Pancreas (tissue), 10 donors: ENCODE results near the gene RRAGB. TPM values are rescaled to one million over a fixed set of nuclear protein-coding genes. Genes with fewer than 3 reads are reported as not detected.
"Not testable (repeated sequence)": the region's sequence is repeated elsewhere in the genome, so short reads cannot be mapped to it uniquely, and the experiment has no call there.

Experiments
- ATAC-seq, 4 donors: fragments of 200-7000 bp; cut with Tn5 transposase; one replicate each; pipeline versions ENCODE4 v1.8.0 to v1.9.1; 2020; ENCODE audit warnings: mild to moderate bottlenecking in 4 of 4, moderate library complexity in 4 of 4
- DNase-seq, 6 donors: peaks; one replicate each; pipeline ENCODE4 v3.0.0-alpha.2; 2020
- FAIRE-seq: peaks from 2 replicates; lab custom pipeline; 2012; peaks lifted over from hg19 to GRCh38; lab: Jason Lieb, UNC
- H3K27ac ChIP-seq, 4 donors: fragments of 200-600 bp; sonication (generic); 1 replicate in 3 of 4; 2 replicates in 1 of 4; pipeline versions ENCODE4 v1.5.0 to v1.8.0; 2020
- H3K27me3 ChIP-seq, 4 donors: fragments of 200-600 bp; one replicate each; pipeline ENCODE4 v1.8.0; 2021
- H3K36me3 ChIP-seq, 3 donors: fragments of 200-600 bp; sonication (generic) in 1 of 3; one replicate each; pipeline versions ENCODE4 v1.5.0 to v1.8.0; 2020 to 2021
- H3K4me1 ChIP-seq, 3 donors: fragments of 200-600 bp; one replicate each; pipeline ENCODE4 v1.8.0; 2021
- H3K4me3 ChIP-seq, 4 donors: fragments of 200-600 bp; sonication (generic) in 2 of 4; one replicate each; pipeline versions ENCODE4 v1.5.0 to v1.8.0; 2020 to 2021
- H3K9me3 ChIP-seq, 4 donors: fragments of 200-600 bp; one replicate each; pipeline ENCODE4 v1.8.0; 2021
- WGBS, 2 donors: extraction: QIAGEN DNeasy Blood & Tissue Kit; methylation state at CpG; one replicate each; pipeline ENCODE4 v1.1.7; 2013; 5-methylcytosine and 5-hydroxymethylcytosine counted together
- intact Hi-C, 3 donors: fragments of 100-400 bp; cut with DNase I; formaldehyde crosslinking; loops; one replicate each; pipeline versions ENCODE4 v1.11.1 to v1.14.2; 2022
- polyA plus RNA-seq, 2 donors: library from polyadenylated mRNA; stranded (reverse); fragments of 200-250 nt; gene quantifications; one replicate each; pipeline ENCODE4 v1.2.3, GENCODE V29; 2013
- total RNA-seq, 6 donors: library from RNA; stranded (reverse); fragmentation: NEBNext Ultra II Directional in 4 of 6; extraction: Animal tissue kit (Norgen Biotek cat#: 25700) in 4 of 6; gene quantifications; one replicate each; pipeline versions ENCODE4 v1.2.1 to v1.2.4, GENCODE V29; 2021 to 2023
- TF ChIP-seq, protein P1 (sequence below), 4 donors: fragments of 200-600 bp; sonication (generic) in 3 of 4; IDR thresholded peaks; one replicate each; pipeline versions ENCODE4 v1.5.0 to v1.8.0; 2021; ENCODE audit warnings: antibody characterized with exemption in 4 of 4
- donor health status: healthy with polysubstance abuse.
- donor health status: DM: no; HTN: no; CAD: no; lungs with moderate emphysema.
- donor health status: DM: no; HTN: no; CAD: no.
- donor health status: control.
- donor health status: control.
- donor health status: Bipolar disorder and iron deficiency.
- donor health status: DM: yes; HTN: yes; CAD: no.
- donor health status: DM: no; HTN: no; CAD: no.
- donor health status: DM: no; HTN: no; CAD: no.
- donor health status: DM: yes; HTN: yes; CAD: no.

RRAGB gene
- total and polyA plus RNA-seq, 8 donors: 4.5 to 23.2 (median 7.3) TPM

DNA sequence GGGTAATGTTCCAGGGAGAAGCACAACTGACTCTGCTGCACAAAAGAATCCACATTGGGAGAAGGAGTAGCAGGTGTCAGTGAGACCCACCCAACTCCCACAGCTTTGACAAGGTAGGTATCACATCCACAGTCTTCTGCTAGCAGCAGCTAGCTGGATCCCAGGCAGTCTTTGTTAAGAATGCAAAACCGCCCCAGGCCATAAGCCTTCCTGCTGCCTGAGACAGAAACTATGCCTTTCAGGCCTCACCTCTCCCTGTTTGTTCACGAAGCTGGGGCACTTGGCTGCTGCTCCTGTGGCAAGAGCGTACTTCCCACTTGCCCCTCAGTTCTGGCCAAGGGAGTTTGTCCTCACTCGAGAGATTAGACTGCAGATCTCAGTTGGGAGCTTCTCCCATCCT is 21.4 kb downstream of the RRAGB start:
- FAIRE-seq: no peak
- WGBS, 2 donors: 79 to 100% methylated on average over 4 of the region's 4 CpGs
- Histone ChIP-seq H3K36me3 (no peaks in the 10 kb centered on the region), H3K9me3 (no peaks in the 10 kb centered on the region), H3K4me1 (no peaks in the 10 kb centered on the region), H3K27me3 (no peaks in the 10 kb centered on the region), H3K4me3 (no peak overlapping the region), H3K27ac (no peak overlapping the region)
- intact Hi-C loops: no loop called here
- no peak for ATAC-seq
- DNase-seq: no peak
- TF ChIP-seq, protein P1, sequence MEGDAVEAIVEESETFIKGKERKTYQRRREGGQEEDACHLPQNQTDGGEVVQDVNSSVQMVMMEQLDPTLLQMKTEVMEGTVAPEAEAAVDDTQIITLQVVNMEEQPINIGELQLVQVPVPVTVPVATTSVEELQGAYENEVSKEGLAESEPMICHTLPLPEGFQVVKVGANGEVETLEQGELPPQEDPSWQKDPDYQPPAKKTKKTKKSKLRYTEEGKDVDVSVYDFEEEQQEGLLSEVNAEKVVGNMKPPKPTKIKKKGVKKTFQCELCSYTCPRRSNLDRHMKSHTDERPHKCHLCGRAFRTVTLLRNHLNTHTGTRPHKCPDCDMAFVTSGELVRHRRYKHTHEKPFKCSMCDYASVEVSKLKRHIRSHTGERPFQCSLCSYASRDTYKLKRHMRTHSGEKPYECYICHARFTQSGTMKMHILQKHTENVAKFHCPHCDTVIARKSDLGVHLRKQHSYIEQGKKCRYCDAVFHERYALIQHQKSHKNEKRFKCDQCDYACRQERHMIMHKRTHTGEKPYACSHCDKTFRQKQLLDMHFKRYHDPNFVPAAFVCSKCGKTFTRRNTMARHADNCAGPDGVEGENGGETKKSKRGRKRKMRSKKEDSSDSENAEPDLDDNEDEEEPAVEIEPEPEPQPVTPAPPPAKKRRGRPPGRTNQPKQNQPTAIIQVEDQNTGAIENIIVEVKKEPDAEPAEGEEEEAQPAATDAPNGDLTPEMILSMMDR (IDR thresholded peaks at IDR 0.05): no peak

DNA sequence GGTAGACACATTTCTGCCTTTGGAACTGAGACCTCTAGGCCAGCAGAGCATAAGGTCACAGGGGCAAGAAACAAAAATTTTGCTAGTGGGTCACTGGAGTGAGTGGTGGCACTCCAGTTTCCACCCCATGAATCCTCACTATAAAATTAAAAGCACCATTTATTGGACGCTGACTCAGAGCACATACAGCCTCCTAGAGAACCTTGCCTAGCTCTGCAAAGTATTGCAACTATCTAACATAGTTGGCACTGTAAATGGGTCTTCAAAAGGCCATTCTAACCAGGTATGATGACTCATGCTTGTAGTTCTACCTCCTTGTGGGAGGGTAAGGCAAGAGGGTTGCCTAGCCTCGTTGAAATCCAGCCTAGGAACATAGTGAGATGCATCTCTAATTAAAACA is 25.1 kb downstream of the RRAGB start:
- Histone ChIP-seq H3K9me3 (no peaks in the 10 kb centered on the region), H3K4me3 (no peak overlapping the region), H3K27me3 (no peaks in the 10 kb centered on the region), H3K27ac (no peak overlapping the region), H3K36me3 (no peaks in the 10 kb centered on the region), H3K4me1 (no peaks in the 10 kb centered on the region)
- TF ChIP-seq, protein P1 (IDR thresholded peaks at IDR 0.05): no peak
- intact Hi-C loops: no loop called here
- ATAC-seq: no peak
- DNase-seq: no peak
- WGBS, 2 donors: 49 to 93% methylated on average over 2 of the region's 2 CpGs
- no peak for FAIRE-seq

DNA sequence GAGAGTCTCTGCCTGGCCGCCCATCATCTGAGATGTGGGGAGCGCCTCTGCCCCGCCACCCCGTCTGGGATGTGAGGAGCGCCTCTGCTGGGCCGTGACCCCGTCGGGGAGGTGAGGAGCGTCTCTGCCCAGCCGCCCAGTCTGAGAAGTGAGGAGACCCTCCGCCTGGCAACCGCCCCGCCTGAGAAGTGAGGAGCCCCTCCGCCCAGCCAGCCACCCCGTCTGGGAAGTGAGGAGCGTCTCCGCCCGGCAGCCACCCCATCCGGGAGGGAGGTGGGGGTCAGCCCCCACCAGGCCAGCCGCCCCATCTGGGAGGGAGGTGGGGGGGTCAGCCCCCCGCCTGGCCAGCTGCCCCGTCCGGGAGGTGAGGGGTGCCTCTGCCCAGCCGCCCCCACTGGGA is 30.9 kb downstream of the RRAGB start:
- H3K27ac ChIP-seq, FAIRE-seq, ATAC-seq, H3K27me3 ChIP-seq, H3K9me3 ChIP-seq, H3K36me3 ChIP-seq, H3K4me3 ChIP-seq, intact Hi-C loops, H3K4me1 ChIP-seq: not testable (repeated sequence)
- 95 to 96% methylated on average over 13 to 23 of the region's 24 CpGs for WGBS, 2 donors
- peak in 1 of 6 donors; percentile 69 for DNase-seq

DNA sequence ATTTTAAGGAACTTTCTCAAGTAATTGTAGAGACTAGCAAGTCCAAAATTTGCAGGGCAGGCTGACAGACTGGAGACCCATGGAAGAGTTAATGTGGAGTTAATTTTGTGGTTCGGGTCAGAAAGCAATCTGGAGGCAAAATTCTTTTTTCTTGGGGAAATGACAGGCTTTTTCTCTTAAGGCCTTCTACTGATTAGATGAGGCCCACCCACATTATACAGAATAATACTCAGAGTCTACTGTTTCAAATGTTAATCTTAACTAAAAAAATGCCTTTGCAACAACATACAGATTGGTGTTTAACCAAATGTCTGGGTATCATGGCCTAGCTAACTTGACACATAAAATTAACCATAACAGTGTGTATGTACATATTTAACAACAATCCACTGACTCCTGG is 32.7 kb downstream of the RRAGB start:
- no peak for ATAC-seq
- Histone ChIP-seq H3K36me3 (no peaks in the 10 kb centered on the region), H3K27me3 (no peaks in the 10 kb centered on the region), H3K4me1 (no peaks in the 10 kb centered on the region), H3K27ac (no peak overlapping the region), H3K4me3 (no peak overlapping the region), H3K9me3 (no peaks in the 10 kb centered on the region)
- 68 to 83% methylated on average over 1 of the region's 1 CpG for WGBS, 2 donors
- no peak for FAIRE-seq
- TF ChIP-seq, protein P1 (IDR thresholded peaks at IDR 0.05): no peak
- intact Hi-C loops: no loop called here
- DNase-seq: no peak

DNA sequence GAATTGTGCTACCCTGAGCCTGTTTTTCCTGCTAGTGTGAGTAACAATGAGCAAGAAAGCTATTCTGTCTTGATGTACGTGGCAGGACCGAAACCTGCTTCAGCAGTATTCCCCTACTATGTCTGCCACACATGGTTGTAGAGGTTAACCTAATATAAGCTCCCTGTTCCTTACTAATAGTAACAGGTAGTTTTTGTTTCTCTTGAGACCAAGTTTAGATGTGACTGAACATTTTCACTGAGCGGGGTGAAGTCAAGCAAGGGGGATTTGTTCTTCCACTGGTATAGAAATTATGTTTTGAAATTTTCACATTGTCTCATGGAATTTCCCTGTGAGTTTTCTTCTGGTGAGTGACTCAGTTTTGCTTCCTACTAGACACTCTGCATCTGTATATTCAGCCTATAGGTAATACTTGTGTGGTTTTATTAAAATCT is 37.3 kb downstream of the RRAGB start:
- H3K4me1 ChIP-seq: no peaks in the 10 kb centered on the region
- no peak overlapping the region for H3K4me3 ChIP-seq
- DNase-seq (no peak), ATAC-seq (no peak), FAIRE-seq (no peak)
- TF ChIP-seq, protein P1 (IDR thresholded peaks at IDR 0.05): no peak
- H3K27me3 ChIP-seq: no peaks in the 10 kb centered on the region
- 69 to 92% methylated on average over 3 of the region's 3 CpGs for WGBS, 2 donors
- no peak overlapping the region for H3K27ac ChIP-seq
- intact Hi-C loops: no loop called here
- no peaks in the 10 kb centered on the region for H3K9me3 ChIP-seq
- no peaks in the 10 kb centered on the region for H3K36me3 ChIP-seq
